Esophagus mucosa (tissue), 1 donor: Measurements from ENCODE around the gene MS4A15. TPM values are rescaled to one million over a fixed set of nuclear protein-coding genes. Genes with fewer than 3 reads are reported as not detected.

Source experiments
- ATAC-seq: fragments of 200-7000 bp; cut with Tn5 transposase; one replicate; pipeline ENCODE4 v1.9.1; 2020
- total RNA-seq: library from RNA; stranded (reverse); gene quantifications from one replicate; pipeline ENCODE4 v1.2.4, GENCODE V29; 2023
- donor health status: DM: yes; HTN: yes; CAD: no.

MS4A15 gene
- total RNA-seq, 1 donor from 2014 or later: not detected

DNA sequence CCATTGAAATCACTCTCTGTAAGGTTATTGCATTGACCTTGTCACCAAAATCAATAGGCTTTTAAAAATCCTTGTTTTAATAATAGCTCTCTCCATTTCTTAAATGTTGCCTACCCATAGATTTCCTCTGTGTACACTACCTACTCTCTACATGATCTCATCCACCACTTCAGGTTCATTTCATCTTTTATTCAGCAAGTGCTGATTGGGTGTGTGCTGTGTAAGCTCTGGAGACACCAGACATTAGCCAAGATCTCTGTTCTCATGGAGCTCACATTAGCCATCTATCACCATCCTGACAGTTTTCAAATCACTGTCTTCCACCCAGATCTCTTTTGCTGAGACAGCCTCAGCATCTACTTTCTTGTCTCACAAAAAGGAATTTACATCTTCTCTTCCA, 24.1 kb downstream of the MS4A15 start:
- ATAC-seq: no peak

DNA sequence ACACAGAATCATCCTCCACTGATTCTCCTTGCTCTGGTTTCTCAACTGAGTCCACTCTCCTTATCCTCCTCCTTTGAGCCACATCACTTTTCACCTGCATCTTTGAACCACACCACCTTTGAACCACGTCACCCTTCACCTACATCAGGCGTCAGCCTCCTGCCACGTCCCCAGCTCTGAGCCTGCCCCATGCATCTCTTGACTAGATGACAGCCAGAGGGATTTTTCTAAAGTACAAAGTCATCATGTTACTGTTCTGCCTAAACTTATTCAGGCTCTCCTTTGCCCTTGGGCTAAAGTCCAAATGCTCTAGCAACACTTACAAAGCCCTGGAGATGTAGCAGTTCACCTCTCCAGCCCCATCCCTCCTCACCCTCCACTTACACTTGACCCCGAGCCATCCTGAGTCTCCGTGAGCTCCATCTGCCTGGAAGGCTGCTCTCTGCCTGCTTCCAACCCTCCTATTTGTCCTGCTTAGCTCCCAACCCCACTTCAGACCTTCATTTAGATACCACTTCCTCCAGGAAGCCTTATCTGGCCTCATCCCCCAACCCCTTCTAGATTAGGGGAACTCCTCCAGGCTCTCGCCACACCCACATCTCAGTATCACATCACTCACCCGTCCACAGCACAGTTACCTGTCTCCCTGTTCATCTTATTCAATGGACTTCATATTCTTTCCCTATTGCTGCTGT, 24.8 kb downstream of the MS4A15 start:
- no peak for ATAC-seq

DNA sequence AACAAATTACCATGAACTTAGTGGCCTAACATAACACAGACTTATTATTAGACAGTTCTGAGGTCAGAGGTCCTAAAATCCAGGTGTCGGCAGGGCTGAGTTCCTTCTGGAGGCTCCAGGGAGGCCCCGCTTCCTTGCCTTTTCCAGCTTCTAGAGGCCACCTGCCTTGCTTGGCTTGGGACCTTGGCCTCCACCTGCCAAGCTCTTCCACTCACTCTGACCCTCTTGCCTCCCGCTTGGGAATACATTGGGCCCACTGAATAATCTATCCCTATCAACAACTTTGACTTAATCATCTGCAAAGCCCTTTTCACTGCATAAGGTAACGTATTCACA, 25.3 kb downstream of the MS4A15 start:
- no peak for ATAC-seq

DNA sequence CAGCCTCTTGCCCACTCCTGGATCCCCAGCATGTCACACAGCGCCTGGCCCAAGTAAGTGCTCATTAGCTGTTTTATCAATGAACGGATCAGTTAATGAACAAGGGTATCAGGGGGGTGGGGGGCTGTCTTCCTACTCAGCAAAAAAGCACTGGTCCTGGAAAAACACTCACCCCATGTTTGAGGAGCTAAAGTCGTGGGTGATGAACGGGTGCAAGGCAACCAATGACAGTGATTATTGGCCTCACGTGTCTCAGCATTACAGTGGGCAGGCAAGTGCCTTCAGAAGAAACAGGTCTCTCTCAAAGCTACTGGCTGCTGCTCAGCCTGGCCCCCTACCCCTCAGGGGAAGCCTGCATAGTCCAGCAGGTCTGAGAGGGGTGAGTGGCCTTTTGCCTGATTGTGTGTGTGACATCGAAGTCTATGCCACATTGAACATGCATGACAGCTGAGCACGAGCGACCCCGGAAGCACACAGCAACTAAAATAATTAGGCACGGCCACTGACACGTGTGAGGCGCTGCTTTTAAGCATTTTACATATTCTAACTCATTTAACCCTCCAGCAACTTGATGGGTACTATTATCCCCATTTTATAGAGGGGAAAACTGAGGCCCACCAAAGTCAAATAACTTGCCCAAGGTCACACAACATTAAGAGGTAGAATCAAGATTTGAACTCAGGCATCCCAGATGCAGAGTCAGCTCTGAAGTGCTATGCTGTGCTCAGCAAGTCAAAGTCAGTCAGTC, 25.9 kb downstream of the MS4A15 start:
- ATAC-seq: no peak

DNA sequence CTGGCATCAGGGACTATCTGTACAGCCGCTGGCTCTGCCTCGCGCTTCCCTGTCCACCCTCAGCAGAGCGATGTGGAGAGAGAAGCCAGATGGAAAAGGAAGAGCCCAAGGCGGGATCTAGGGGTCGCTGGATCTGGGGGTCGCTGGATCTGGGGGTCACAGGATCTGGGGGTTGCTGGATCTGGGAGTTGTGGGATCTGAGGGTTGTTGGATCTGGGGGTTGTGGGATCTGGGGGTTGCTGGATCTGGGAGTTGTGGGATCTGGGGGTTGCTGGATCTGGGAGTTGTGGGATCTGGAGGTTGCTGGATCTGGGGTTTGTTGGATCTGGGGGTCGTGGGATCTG, 26.4 kb downstream of the MS4A15 start:
- ATAC-seq: no peak

DNA sequence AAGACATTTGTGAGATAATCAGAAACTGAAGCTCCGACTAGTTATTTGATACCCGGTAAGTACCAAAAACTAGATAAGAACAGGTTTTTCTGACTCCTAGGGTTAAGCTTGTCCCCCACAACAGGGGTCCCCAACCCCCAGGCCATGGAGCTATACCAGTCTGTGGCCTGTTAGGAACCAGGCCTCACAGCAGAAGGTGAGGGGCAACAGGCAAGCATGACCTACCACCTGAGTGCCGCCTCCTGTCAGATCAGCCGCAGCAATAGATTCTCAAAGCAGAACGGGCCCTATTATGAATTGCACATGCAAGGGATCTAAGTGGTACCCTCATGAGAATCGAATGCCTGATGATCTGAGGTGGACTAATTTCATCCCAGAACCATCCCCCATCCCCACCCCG, 27.2 kb downstream of the MS4A15 start:
- ATAC-seq: no peak

DNA sequence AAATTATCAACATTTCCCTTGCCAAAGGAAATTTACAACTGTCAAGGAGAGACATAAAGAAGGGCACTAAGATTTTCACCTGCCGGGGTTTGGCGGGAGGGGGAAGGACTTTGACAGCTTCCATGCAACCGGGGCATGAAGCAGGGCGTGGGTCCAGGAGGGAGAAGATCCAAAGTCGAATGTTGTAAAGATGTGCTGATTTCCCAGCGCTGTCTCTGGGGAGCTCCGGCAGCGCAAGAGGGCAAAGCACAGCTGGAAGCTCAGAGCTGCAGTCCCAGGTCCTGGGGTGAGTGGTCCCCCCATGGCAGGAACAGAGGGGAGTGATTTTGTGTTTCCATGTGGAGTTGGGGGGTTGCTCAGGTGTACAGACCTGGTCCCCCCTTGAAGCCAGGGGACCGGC, 28.5 kb downstream of the MS4A15 start, which contains the start of gene MS4A10:
TSS of gene MS4A10 (plus strand) at position 198 of the 400 bp plus-strand sequence. CDS start 5,003 bp downstream, outside the sequence.
- no peak for ATAC-seq

DNA sequence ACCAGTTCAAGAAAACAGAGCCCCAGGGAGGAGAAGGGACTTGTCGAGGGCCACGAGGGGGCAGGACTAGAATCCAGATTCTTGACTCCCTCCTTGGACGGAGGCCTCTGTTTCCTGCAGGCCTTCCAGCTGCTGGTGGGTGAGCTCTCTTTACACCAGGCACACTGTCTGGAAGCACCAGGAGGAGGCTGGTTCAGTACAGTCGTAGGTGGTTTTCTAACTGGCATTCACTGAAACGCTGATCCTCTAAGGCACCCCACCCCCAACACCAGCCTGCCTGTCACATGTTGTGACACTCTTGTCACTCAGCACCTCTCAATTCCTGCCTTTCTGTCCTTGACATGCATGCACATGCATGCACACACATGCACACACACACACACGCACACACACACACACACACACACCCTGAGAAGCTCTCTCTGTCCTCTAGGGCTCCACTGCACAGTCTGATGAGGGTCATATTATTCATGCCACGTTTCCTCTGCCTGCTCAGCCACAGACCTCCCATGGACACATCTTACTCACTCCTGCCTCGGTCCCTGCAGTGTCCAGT, 29.2 kb downstream of the MS4A15 start:
- no peak for ATAC-seq

DNA sequence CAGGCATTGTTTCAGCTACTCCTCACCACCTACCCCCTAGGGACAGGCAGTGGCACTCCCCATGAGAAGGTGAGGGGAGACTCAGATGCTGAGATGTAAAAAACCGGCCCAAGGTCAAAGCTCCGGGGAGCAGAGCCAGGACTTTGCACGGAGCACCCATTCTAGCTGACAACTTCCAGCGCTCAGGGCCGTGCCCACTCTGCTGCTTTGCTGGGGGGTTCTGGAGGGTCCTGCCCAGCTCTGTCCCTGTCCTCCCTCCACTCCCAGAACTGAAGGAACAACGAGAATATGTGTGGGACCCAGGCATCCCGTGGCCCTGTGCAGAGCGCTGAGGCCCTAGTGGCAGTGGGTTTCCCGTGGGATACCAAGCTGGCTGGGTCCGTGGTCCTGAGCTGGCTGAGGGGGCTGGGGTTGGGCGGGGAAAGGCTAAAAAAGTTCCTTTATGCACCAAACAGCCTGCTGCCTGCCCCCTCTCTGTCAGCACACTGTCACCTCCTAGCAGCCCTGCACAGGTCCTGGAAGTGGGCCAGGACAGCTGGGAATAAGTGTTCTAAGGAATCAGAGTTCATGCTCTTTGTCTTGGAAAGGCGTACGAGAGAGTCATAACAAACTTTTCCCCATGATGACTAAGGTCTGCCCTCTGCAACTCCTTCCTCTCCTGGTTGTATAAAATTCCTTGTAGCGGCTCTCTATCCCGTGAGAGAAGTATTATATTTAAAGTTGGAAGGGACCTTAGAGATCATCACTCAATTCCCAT, 30.3 kb downstream of the MS4A15 start:
- peak; percentile 22 for ATAC-seq

DNA sequence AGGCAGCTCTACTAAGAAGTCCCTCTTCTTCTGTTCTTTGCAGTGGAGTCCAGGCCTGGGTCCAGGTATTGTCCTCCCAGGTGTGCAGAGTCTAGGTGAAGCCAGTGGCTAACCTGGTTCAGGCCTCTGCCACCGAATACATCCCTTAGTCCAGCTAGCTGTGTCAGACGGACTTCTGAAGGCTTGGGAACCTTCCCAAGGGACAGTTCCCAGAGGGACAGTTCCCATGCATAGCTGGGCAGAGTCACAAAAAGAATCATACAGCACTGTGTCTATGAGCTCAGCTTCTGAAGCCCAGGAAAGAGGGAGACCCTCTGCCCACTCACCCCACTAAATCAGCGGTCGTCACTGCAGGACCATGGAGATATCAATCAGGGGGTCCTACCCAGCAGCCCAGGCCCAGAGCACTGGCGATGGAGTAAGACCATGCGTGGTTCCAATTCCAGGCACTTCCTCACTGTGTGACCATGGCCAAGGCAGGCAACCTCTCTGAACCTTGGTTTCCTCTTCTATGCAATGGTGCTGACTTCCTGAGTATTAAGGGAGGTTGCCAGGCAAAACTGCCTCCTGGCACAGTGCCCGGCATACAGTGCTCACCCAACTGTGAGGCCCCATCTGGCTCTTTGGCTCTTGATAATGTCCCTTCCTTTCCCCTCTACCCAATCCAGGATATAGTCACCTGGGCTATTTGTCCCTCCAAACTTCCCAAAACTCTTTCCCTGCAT, 31.9 kb downstream of the MS4A15 start:
- no peak for ATAC-seq

DNA sequence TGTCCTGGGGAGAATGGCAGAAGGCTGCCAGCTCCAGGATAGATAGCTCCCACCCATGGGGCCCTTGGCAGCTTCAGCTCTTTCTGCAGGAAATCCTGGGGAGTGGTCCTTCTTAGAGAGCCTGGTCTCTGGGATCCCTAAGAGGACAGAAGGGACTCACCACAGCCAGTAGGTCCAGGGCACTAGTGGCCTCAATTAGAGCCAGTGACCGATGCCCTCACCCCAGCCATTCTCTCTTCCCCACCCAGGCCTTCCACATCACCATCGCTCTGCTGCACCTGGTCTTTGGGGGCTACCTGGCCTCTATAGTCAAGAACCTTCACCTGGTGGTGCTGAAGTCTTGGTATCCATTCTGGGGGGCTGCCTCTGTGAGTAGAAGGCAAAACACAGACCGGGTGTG, 34.1 kb downstream of the MS4A15 start:
- ATAC-seq: no peak

DNA sequence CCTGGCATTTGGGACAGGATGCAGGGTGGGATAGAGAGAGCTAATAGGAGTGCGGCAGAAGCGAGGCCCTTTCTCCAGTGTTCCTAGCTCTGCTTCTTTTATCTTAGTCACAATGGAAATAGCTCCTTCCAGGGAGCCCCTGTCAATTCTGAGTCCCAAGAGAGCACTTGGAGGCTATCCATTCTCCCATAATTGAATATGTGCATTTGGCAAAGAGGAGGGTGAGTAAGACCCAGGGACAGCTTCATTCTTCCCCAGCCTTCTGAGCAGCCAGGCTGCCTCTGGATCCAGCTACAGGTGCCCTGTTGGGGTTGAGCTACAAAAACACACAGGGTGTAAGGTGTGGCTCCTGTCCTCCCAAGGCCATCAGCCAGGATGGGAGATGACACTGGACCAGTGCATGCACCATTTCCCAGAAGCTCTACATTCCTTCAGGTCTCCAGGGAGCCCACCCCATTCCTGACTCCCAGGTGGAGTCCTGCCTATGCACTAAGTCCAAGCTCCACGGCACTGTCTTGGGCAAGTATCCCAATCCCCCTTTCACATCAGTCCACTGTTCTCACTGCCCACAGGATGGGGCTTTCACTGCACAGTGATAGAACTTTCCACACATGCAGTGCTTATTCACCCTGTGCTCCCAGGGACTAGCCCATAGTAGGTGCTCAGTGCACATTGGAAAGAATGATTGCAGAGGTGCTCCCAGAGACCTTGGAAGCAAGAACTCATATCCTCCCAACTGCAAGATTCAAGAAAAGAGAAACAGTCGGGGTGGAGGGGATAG, 34.7 kb downstream of the MS4A15 start:
- no peak for ATAC-seq

DNA sequence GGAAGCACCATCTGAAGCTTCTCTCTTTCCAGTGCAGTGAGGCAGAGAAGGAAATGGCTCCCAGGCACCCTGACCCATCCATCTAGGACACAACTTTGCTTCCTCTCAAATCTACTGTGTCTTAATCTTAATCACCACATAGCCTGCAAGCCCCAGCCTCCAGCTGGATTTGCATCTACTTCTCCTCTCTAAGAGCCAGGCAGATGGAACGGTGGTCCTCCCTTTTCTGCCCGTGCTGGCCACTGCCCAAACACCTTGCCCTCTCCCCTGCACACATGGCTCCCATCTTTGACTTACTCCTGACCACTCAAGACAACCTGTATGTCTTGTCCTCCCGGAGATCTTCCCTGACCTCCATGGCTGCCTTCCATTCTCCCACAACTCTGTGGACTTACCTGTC, 35.9 kb downstream of the MS4A15 start:
- no peak for ATAC-seq

DNA sequence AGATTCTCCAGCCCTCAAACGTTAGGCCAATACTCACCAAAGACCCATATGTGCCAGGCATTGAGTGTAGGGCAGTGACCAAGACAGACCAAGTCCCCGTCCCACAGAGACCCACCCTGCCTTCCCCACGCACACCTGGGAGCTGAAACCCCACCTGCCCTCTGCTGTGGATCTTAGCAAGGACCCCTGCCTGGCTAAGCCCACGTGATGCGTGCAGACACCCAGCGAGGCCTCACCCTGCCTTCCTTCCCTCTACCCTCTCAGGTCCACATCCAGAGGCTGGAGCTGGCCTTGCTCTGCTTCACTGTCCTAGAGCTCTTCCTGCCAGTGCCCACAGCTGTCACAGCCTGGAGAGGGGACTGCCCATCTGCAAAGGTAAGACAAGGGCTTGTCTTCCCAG, 38.6 kb downstream of the MS4A15 start:
- ATAC-seq: no peak

DNA sequence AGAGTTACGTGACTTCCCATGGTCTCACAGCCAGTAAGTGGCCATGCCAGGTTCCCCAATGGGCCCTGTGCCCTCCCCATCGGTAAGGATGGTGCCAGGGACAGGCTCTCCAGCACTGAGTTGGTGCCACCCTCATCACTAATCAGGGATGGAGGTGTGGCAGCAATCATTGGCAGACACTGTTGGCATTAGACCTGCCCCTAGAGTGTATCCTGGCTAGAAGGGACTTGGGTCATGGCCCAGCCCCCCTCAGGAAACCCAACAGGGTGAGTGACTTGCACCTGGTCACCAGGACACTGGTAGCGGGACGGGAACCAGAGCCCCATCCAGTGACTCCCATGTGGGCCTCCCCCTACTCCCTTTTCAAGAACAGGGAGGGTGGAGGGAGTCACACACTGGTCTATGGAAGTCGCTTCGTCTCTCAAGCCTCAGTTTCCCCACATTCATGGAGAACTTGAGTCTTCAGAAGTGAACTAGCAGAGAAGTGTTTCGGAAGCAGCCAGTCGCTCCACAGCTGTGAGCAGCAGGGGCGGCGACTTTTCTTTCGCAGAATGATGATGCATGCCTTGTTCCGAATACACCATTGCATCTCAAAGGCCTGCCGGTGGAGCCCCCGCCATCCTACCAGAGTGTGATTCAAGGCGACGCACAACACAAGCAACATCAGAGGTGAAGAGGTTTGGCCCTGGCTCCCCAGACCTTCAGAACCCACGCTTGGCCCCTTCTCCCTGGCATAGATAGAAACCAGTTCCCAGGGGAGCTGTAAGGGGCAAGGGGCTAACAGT, 41.4 kb downstream of the MS4A15 start:
- ATAC-seq: no peak

DNA sequence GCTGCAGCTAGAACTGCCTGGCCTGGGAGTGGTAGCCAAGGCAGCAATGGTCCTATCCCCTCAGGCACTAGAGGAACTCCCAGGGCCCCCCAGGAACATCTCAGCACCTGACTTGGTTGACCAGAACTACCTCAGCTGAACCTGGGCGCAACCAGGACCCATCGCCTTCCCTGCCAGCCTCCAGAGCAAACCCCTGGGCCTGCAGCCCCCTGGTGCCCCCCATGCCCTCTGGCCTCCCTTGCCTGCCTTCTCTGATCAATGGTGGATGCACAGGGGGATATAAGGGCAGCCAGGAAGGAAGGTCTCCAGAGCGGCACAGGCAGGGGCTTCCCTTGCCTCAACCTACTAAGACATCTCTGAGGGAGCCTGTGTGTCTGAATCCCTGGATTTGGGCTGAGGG, 42.0 kb downstream of the MS4A15 start:
- ATAC-seq: no peak

DNA sequence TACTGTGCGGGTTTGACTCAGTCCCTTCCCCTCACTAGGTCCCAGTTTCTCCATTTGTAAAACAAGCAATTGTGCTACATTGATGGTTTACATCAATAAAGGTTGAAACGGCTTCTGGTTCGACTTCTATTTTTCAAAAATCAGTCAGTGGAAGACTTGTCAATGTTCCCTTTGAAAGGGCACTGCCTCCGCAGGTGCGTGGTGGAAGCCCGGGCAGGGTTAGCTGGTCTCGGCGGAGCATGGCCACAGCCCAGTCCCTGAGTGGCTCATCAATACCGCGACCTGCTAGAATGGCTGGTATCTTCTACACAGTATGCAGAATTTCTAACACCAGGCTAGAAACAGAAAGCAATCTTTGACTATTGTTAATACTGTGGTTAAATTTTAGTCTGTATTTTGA, 44.5 kb downstream of the MS4A15 start:
- ATAC-seq: no peak

DNA sequence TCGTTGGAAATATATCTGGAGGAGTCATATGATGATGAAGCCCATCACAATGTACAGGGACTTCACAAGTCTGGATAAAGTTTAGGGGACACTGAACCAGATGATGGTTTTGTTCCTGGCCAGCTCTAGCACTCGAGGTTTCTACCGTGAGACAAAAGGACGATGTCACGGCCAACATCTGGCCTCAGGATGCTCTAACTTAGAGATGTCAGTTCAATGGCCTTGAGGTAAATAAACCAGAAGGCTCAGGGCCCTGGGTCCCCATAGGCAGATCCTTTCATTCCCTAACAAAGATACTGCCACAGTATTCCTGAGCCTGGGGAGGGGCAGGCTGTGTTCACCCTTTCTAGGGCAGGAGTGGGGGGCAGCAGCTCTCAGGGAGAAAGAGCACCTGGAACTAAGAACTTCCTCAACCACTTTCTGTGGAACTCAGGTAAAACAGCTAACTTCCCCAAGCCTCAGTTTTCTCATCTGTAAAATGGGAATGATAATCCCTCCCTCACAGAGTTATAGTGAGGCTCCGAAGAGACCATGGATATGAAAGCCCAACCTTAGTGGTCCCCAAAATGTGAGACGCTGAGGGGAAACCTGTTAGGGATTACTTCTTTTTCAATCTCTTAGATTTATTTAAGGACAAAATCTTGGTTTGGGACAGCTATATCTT, 46.7 kb downstream of the MS4A15 start:
- ATAC-seq: no peak

DNA sequence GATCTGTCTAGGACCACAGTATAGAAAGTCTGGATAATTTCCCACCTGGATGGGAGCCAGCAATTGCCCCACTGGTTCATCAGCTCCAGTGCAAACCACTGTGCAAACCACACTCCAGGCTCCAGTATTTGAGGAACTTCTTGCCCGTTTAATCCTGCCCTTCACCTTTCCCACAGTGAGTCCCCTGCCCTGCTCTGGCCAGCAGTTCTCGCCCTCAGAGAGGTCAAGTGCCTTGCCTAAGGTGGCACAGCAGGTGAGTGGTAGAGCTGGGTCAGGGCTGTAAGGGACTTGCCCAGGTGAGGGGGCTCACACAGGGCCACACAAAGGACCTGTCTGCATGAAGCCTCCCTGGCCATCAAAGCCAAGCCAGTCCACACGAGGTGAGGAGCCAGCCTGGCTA, 52.6 kb downstream of the MS4A15 start:
- no peak for ATAC-seq

DNA sequence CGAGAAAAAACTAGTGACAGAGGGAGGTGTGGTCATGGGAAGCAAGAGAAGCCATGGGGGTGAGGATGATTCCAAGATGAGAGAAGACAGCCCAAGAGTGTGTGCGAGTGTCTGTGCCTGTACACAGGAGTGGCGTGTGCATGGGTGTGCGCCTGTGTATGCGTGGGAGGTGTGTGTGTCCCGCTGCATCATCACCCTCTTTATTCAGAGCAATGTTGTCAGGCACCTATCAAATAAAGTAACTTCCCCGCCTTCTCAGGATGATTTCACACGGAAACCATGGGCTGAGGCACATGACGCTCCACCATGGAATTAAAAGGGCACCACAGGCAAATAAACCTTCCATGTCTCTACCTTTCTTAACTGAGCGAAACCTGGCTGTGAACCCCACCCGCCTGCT, 53.0 kb downstream of the MS4A15 start:
- ATAC-seq: no peak

DNA sequence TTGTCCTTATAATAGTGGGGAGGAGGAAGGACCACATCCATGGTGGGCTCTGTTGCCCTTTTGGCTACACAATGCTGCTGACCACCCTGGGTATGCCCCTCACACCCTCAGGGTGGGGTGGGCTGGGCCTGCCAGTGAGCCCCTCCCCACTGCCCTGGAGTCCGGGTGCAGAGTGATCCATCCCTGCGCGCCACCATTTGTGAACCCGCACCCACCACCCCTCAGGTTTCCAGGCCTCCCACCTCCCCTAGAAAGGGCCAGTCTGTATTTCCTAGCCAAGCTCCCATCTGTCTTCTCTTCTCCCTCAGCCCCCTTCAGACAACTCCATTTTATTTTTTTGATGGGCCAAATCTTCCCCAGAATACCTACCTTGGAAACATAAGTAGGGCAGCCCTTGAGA, 53.5 kb downstream of the MS4A15 start:
- no peak for ATAC-seq
